Smooth muscle cell (in vitro differentiated cells): Measurements from ENCODE around the gene DCTPP1. TPM values are rescaled to one million over a fixed set of nuclear protein-coding genes. Genes with fewer than 3 reads are reported as not detected.
"Not testable (repeated sequence)": the region's sequence is repeated elsewhere in the genome, so short reads cannot be mapped to it uniquely, and the experiment has no call there.

Experiments used
- DNase-seq: peaks from one replicate; lab custom pipeline; 2025; ENCODE audit not compliant: unreplicated experiment; lab: John Stamatoyannopoulos, UW
- H2AFZ ChIP-seq: fragments of 200-600 bp; sonication (generic); 2 replicates; pipeline ENCODE4 v1.6.0; 2016; ENCODE audit warnings: antibody characterized with exemption, low read depth, mild to moderate bottlenecking
- H3F3A ChIP-seq: fragments of 200-600 bp; sonication (generic); 2 replicates; pipeline ENCODE4 v1.6.0; 2017; ENCODE audit warnings: antibody characterized with exemption, low read depth
- H3K27ac ChIP-seq: fragments of 200-600 bp; sonication (generic); 2 replicates; pipeline ENCODE4 v1.5.1; 2016; ENCODE audit warnings: low read depth, mild to moderate bottlenecking
- H3K27me3 ChIP-seq: fragments of 200-600 bp; sonication (generic); 2 replicates; pipeline ENCODE4 v1.6.1; 2016; ENCODE audit warnings: low read depth, mild to moderate bottlenecking
- H3K36me3 ChIP-seq: fragments of 200-600 bp; sonication (generic); 2 replicates; pipeline ENCODE4 v1.5.1; 2016; ENCODE audit warnings: low read depth
- H3K4me1 ChIP-seq: fragments of 200-600 bp; sonication (generic); 2 replicates; pipeline ENCODE4 v1.5.1; 2016; ENCODE audit warnings: low read depth
- H3K4me2 ChIP-seq: fragments of 200-600 bp; sonication (generic); 2 replicates; pipeline ENCODE4 v1.6.0; 2016; ENCODE audit warnings: mild to moderate bottlenecking
- H3K4me3 ChIP-seq: fragments of 200-600 bp; sonication (generic); 2 replicates; pipeline ENCODE4 v1.5.1; 2016; ENCODE audit warnings: mild to moderate bottlenecking
- H3K79me2 ChIP-seq: fragments of 200-600 bp; sonication (generic); 2 replicates; pipeline ENCODE4 v1.6.0; 2016; ENCODE audit warnings: low read depth, mild to moderate bottlenecking
- H3K9ac ChIP-seq: fragments of 200-600 bp; sonication (generic); 2 replicates; pipeline ENCODE4 v1.6.0; 2016; ENCODE audit warnings: low read depth
- H3K9me3 ChIP-seq: fragments of 200-600 bp; sonication (generic); replicated peaks from 2 replicates; pipeline ENCODE4 v1.5.1; 2016; ENCODE audit warnings: low read depth
- H4K20me1 ChIP-seq: fragments of 200-600 bp; sonication (generic); 2 replicates; pipeline ENCODE4 v1.6.0; 2016; ENCODE audit warnings: low read depth
- CTCF ChIP-seq: fragments of 200-600 bp; sonication (generic); IDR thresholded peaks from 2 replicates; pipeline ENCODE4 v1.5.1; 2017; ENCODE audit warnings: borderline replicate concordance, mild to moderate bottlenecking, antibody characterized with exemption; ENCODE audit not compliant: insufficient read depth, poor library complexity, severe bottlenecking
- WGBS: methylation state at CpG from one replicate; pipeline ENCODE4 v1.1.7; 2016; ENCODE audit warnings: low lambda C conversion rate; 5-methylcytosine and 5-hydroxymethylcytosine counted together
- polyA plus RNA-seq: library from polyadenylated mRNA; unstranded; fragments of >200 nt; fragmentation: Nextera tagmentation; extraction: Ambion mirVana; gene quantifications from 2 replicates; pipeline ENCODE4 v1.2.1, GENCODE V29; 2016
- total RNA-seq: library from RNA; depleted of rRNA; stranded (reverse); fragments of >200 nt; gene quantifications from 2 replicates; pipeline ENCODE4 v1.2.3, GENCODE V29; 2014

The DCTPP1 gene
- total and polyA plus RNA-seq, 2 experiments from 2014 or later: 18.4 to 37.8 TPM

- WGBS: 94% methylated on average over 1 of the region's 1 CpG
- TF ChIP-seq CTCF: no peak
- no peaks in the 10 kb centered on the region for H3K36me3 ChIP-seq
- no peak for DNase-seq
- H3K9me3 ChIP-seq: no peaks in the 10 kb centered on the region
- H4K20me1 ChIP-seq: no peaks in the 10 kb centered on the region
- H3K27me3 ChIP-seq: no peaks in the 10 kb centered on the region
- no peak overlapping the region for H3K27ac ChIP-seq
- no peak overlapping the region for H3K4me3 ChIP-seq
- no peaks in the 10 kb centered on the region for H3K79me2 ChIP-seq
- no peaks in the 10 kb centered on the region for H3K4me1 ChIP-seq
- H3K4me2 ChIP-seq: no peak overlapping the region
- H3K9ac ChIP-seq: no peak overlapping the region
- H2AFZ ChIP-seq: no peak overlapping the region
- H3F3A ChIP-seq: no peaks in the 10 kb centered on the region
Measured at GRCh38 chr16:30457256-30457655, 27.4 kb upstream of the DCTPP1 start.

DNA sequence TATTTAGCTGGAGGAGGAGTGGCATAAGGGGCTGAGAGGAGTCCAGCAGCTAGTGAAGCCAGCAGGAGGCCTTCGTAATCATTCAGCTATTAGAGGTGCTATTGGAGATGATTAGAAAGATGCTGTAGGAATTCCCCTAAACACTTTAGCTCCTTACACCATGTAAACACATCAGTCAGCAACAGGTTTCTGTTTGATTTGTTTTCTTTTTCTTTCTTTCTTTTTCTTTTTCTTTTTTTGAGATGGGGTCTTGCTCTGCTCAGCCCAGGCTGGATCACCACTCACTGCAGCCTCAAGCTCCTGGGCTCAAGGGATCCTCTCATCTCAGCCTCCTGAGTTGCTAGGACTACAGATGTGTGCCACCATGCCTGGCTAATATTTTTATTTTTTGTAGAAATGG lies 26.5 kb upstream of the DCTPP1 start:
- no peak for DNase-seq
- H4K20me1 ChIP-seq: no peaks in the 10 kb centered on the region
- H3K4me2 ChIP-seq: no peak overlapping the region
- H3K27me3 ChIP-seq: no peaks in the 10 kb centered on the region
- no peak for TF ChIP-seq CTCF
- no peaks in the 10 kb centered on the region for H3K36me3 ChIP-seq
- no peak overlapping the region for H2AFZ ChIP-seq
- H3K4me1 ChIP-seq: no peaks in the 10 kb centered on the region
- no peaks in the 10 kb centered on the region for H3K79me2 ChIP-seq
- no peak overlapping the region for H3K4me3 ChIP-seq
- H3K9me3 ChIP-seq: no peaks in the 10 kb centered on the region
- WGBS: 95% methylated on average over 1 of the region's 1 CpG
- H3K27ac ChIP-seq: no peak overlapping the region
- H3F3A ChIP-seq: no peaks in the 10 kb centered on the region
- no peak overlapping the region for H3K9ac ChIP-seq

- not testable (repeated sequence) for H3F3A ChIP-seq, H3K9ac ChIP-seq, H3K4me3 ChIP-seq, H3K36me3 ChIP-seq, H3K79me2 ChIP-seq, H3K4me2 ChIP-seq, H3K4me1 ChIP-seq, H3K9me3 ChIP-seq, H4K20me1 ChIP-seq, H3K27me3 ChIP-seq, H3K27ac ChIP-seq, DNase-seq
- peak overlapping the region; percentile 62 for H2AFZ ChIP-seq
- 76% methylated on average over 20 of the region's 20 CpGs for WGBS
Measured at GRCh38 chr16:30452709-30453580, 23.1 kb upstream of the DCTPP1 start.

- peaks cover 8% of the 10 kb centered on the region for H3K4me1 ChIP-seq
- H4K20me1 ChIP-seq: no peaks in the 10 kb centered on the region
- H3F3A ChIP-seq: no peaks in the 10 kb centered on the region
- TF ChIP-seq CTCF: no peak
- 77% methylated on average over 3 of the region's 3 CpGs for WGBS
- H3K4me2 ChIP-seq: no peak overlapping the region
- H3K27me3 ChIP-seq: no peaks in the 10 kb centered on the region
- no peaks in the 10 kb centered on the region for H3K36me3 ChIP-seq
- no peak overlapping the region for H3K9ac ChIP-seq
- no peaks in the 10 kb centered on the region for H3K9me3 ChIP-seq
- H3K79me2 ChIP-seq: peaks cover 8% of the 10 kb centered on the region
- H3K4me3 ChIP-seq: no peak overlapping the region
- DNase-seq: no peak
- no peak overlapping the region for H3K27ac ChIP-seq
- H2AFZ ChIP-seq: no peak overlapping the region
Measured at GRCh38 chr16:30449116-30449435, 19.2 kb upstream of the DCTPP1 start.
